Measurements from ENCODE around the gene DIAPH2. TPM values are rescaled to one million over a fixed set of nuclear protein-coding genes. Genes with fewer than 3 reads are reported as not detected.

DIAPH2 gene
- 10.9 and 12.3 TPM in 2 replicates for total RNA-seq

GRCh38 chrX:96684339-96685209, at the start of gene DIAPH2:
Gene DIAPH2, plus strand, starts transcription at chrX:96684842.
- Histone ChIP-seq H3K27me3 (ENCODE audit: control insufficient read depth, insufficient read depth, low read length) (peaks cover 4% of the 10 kb centered on the region), H3K36me3 (ENCODE audit: control insufficient read depth, insufficient read depth, low read length) (no peaks in the 10 kb centered on the region), H3K4me3 (ENCODE audit: low read depth, low read length) (peak within 1 kb of the TSS; percentile 75)
- peak; percentile 7 for TF ChIP-seq CTCF (IDR thresholded peaks at IDR 0.05; ENCODE audit: insufficient read depth, low read length, poor library complexity, severe bottlenecking)
- peak; percentile 43 for DNase-seq (ENCODE audit: low read depth)

DNA sequence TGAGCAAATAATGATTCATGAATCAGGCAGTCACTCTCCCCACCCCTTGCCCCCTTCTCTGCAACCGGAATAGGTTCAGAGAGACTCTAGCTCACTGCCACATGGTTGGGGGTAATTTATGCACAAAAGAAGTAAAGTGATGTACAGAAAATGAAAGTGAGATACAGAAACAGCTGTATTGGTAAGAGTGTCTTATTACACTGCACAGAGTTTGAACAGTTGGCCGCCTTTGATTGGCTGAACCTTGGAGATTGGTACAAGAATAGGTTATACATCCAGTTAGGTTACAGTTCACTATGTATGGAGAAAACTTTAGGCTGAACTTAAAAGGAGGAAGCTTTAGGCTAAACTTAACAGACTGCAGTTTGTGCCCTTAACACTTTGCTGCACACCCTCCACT, 34.6 kb upstream of the DIAPH2 start:
- no peaks in the 10 kb centered on the region for H3K27me3 ChIP-seq (ENCODE audit: control insufficient read depth, insufficient read depth, low read length)
- H3K4me3 ChIP-seq (ENCODE audit: low read depth, low read length): no peak overlapping the region
- TF ChIP-seq CTCF (IDR thresholded peaks at IDR 0.05; ENCODE audit: insufficient read depth, low read length, poor library complexity, severe bottlenecking): no peak
- DNase-seq (ENCODE audit: low read depth): no peak
- H3K36me3 ChIP-seq (ENCODE audit: control insufficient read depth, insufficient read depth, low read length): no peaks in the 10 kb centered on the region

DNA sequence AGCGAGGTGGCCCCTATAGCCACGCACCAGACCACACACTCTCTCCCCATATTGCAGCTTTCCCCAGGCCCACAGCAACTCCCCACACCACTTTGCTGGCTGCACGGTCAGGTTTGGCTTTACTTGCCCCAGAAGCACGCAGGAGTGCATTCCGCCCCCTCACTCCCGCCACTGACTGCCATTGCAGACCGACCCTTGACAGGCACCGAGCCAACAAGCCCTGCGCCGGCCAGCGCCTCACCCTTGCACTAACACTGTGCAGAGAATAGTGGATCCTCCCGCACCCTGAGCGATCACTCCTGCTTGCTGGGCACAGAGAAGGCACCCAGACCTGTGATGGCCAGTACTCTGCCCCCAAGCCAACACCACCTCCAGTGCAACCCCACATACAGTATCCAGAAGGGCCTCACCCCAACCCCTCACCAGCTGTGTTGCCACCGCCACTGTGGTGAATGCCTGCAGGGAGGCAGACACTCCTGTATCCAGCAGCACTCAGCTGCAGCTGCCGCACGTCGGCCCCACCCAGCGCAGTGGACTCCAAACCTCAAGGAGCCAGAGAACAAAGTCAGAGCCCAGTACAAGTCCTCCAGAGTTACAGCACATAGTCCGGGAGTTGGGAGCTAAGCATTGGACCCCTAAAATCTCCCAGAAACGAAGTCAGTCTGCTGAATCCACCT, 28.6 kb upstream of the DIAPH2 start:
- H3K36me3 ChIP-seq (ENCODE audit: control insufficient read depth, insufficient read depth, low read length): no peaks in the 10 kb centered on the region
- no peak for TF ChIP-seq CTCF (IDR thresholded peaks at IDR 0.05; ENCODE audit: insufficient read depth, low read length, poor library complexity, severe bottlenecking)
- no peak for DNase-seq (ENCODE audit: low read depth)
- no peaks in the 10 kb centered on the region for H3K27me3 ChIP-seq (ENCODE audit: control insufficient read depth, insufficient read depth, low read length)
- H3K4me3 ChIP-seq (ENCODE audit: low read depth, low read length): no peak overlapping the region

- no peak for DNase-seq (ENCODE audit: low read depth)
- Histone ChIP-seq H3K4me3 (ENCODE audit: low read depth, low read length) (no peak overlapping the region), H3K27me3 (ENCODE audit: control insufficient read depth, insufficient read depth, low read length) (peaks cover 4% of the 10 kb centered on the region), H3K36me3 (ENCODE audit: control insufficient read depth, insufficient read depth, low read length) (no peaks in the 10 kb centered on the region)
- TF ChIP-seq CTCF (IDR thresholded peaks at IDR 0.05; ENCODE audit: insufficient read depth, low read length, poor library complexity, severe bottlenecking): no peak
Observed at GRCh38 chrX:96682516-96682915, 2.1 kb upstream of the DIAPH2 start.

DNA sequence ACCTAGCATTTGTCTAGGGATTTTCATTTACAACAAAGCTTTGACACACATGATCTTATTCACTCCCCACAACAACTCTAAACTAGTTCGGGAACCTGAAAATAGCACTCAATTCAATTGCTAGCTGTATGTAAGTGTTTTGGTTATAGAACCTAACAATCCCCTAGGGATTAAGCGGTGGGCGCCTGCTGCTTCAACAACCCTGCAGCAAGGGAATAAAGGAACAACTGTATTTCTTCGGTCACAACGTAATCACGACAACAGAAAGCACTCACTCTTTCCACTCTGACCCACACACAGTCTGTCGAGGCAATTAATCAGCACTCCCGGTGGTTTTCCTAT, 674 bp upstream of the DIAPH2 start:
- TF ChIP-seq CTCF (IDR thresholded peaks at IDR 0.05; ENCODE audit: insufficient read depth, low read length, poor library complexity, severe bottlenecking): no peak

More for the DNA sequence above, 674 bp upstream of the DIAPH2 start:
- DNase-seq (ENCODE audit: low read depth): no peak
- peak overlapping the region; percentile 75 for H3K4me3 ChIP-seq (ENCODE audit: low read depth, low read length)
- no peaks in the 10 kb centered on the region for H3K36me3 ChIP-seq (ENCODE audit: control insufficient read depth, insufficient read depth, low read length)
- H3K27me3 ChIP-seq (ENCODE audit: control insufficient read depth, insufficient read depth, low read length): peaks cover 4% of the 10 kb centered on the region
